HG03558 (cell line): ENCODE data around the gene SH3PXD2A.

ENCODE experiments used
- ATAC-seq: cut with Tn5 transposase; IDR thresholded peaks from one replicate; pipeline ENCODE4 v1.9.1; 2021; ENCODE audit warnings: moderate number of reproducible peaks; ENCODE audit not compliant: unreplicated experiment; ENCODE audit errors: extremely low read depth

SH3PXD2A gene

GRCh38 chr10:103581499-103581898, 273.9 kb downstream of the SH3PXD2A start:
- no peak for ATAC-seq

GRCh38 chr10:103580430-103580829, 274.9 kb downstream of the SH3PXD2A start:
- no peak for ATAC-seq

GRCh38 chr10:103580011-103580410, 275.4 kb downstream of the SH3PXD2A start:
- no peak for ATAC-seq

DNA sequence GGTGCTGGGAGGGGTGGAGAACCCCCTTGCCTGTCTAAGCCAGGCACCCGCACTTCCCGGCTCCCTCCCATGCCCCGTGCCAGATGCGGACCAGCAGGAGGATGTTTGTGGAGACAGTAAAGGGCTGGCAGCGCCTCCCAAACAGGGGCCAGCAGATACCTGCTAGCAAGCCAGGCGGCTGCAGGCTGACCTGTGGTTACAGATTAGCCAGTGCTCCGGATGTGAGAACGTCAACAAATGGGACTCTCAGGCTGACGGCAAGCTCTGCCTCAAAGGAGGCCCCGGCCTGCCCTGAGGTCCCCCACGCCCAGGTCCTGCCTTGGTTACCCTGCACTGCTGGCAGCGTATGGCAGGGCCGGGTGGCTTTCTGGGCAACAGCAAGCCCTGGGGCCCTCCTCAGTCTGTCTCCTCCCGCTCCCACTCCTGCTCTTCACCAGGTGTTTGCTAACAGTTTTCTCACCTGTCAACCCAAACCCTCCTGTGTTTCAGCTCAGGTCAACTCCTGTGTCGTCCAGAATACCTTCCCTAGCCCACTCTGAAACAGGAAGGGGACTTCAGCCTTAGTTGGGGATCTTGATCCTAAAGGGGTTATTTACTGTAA, 276.5 kb downstream of the SH3PXD2A start:
- ATAC-seq, result no peak

DNA sequence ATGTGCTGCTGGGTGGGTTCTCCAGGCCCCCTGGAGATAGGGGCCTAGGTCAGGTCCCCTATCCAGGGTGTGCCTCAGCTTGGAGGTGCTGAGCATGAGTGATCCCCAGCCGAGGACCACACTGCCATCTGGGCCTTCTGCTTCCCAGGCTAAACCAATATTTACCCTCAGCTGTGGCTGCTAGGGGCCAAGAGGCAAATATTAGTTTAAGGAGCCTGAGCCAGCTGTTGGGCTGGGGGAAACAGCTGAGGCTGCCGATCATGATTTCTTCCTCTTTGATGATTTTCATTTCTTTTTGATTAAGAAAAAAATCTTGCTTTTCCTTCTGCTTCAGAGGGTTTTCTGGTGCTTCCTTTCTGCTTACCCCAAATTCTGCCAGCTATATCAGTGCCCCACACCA, 278.5 kb downstream of the SH3PXD2A start:
- no peak for ATAC-seq

GRCh38 chr10:103576076-103576471, 279.3 kb downstream of the SH3PXD2A start:
- ATAC-seq, result no peak

DNA sequence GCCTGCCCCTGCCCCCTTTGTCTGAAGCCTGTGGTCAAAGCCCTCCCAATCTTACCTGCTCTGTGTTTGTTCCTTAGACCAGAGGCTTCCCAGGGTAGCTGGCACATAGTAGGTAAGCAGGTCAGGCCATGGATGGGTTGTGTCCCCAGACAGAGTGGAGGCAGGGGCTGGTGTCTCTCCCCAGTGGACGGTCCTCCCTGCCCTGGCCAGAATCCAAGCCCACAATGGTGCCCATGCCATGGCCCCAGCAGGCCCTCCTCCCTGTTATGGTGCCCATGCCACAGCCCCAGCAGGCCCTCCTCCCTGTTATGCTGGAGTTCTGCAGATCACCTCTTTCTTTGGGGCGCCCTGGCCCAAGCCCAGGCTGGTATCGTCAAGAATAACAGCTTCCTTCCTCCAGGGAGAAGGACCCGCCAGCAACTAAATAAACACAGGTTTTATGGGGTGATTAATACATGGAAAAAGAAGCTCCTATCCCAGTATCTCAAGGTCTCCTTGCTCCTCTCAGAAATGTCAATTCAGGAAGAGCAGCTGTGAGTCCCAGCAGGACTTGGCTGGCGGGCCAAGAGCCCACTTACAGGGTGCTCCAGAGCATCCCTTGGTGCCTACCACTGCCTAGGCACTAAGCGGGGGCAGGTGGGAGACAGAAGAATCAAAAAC, 279.8 kb downstream of the SH3PXD2A start:
- ATAC-seq, result no peak

DNA sequence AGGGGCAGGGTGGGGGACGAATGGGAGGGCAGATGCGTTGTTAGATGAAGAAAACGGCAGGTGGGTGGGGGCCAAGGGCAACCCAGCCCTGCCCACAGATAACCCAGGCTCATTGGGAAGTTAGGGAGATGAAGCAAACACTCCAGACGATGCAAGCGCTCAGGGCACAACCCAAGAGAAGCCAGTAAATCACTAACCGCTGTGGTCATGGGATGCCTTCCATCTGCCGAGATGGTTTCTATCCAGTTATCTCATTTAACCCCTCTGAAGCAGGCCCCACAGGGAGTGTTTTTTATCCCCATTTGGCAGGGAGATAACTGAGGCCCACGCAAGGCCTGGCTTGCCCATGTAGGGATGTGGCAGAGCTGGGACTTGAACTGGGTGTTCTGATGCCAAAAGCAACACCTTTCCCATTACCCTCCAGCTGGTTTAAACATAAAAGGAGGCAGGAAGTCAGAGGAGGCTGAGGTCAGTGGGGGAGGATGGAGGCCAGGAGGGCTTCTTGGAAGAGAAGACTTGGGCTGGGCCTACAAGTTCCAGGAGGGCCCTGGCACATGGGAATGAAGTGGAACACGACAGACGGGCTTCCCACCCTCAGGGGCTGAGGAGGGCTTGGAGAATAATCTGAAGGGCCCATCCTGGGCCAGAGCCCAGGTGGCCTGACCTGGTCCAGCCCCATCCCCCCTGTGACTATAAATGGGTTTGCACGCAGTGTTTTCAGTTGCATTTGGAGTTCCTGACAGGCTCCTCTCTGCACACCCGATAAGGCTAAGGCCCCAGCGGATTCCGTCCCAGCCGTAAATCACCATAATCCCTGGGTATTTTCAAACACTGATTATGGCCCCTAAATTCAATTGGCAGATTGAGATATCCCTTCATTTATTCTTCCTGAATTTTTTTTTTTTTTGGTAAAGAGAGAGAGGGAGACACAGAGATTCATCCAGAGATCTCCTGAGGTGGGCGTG, 281.0 kb downstream of the SH3PXD2A start:
- ATAC-seq, result no peak

GRCh38 chr10:103573205-103573487, 282.2 kb downstream of the SH3PXD2A start:
- ATAC-seq, result no peak

DNA sequence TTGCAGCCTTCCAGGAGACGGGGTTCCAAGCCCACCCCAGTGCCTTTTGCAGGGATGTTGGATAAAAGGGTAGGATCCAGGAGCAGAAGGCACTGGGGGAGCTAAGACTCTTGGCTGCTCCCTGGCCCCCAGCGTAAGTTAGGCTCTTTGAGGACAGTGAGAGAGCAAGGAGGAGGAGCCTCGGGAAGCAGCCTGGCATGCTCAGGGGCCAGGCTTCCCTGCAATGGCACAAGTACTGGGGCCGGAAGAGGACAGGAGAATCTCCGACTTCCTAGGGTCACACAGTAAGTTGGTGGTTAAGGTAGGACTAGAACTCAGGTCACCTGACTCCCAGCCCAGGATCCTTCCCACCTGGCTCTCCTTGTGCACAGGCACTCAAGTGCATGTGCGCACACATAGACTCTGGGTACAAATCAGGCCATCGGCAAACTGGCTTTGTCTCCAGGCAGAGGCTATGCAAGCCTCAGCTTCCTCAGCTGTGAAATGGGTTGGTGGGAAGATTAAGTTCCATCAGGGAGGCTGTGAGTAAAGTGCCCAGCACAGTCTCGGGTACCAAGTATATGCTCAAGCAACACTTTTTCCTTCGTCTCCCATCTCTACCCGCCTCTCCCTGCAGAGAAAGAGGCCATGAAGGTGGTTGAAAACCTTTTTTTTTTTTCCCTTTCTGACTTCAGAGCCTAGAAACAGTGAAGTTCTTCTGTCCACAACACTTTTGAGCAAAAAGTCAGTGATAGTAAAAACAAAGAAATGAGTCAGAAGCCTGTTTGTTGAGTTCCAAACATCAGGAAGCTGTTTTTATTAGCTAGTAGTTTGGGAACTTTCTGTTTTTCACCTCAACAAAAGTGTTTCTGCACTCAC, 282.8 kb downstream of the SH3PXD2A start:
- ATAC-seq, result no peak

DNA sequence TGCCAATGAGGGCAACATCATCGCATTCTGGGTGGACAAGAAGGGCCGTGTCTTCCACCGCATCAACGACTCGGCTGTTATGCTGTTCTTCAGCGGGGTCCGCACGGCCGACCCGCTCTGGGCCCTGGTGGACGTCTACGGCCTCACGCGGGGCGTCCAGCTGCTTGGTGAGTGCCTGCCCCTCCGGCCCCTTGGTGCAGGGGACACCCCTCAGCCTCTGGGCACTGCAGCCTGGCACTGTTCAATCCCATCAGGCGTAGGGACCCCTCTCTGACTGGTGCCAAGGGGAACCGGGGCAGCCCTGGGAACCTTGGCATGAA, 283.8 kb downstream of the SH3PXD2A start:
- no peak for ATAC-seq

GRCh38 chr10:103570844-103571655, 284.3 kb downstream of the SH3PXD2A start:
- ATAC-seq, result no peak

- no peak for ATAC-seq
Measured at GRCh38 chr10:103569896-103570295, 285.5 kb downstream of the SH3PXD2A start.

GRCh38 chr10:103568505-103568904, 286.9 kb downstream of the SH3PXD2A start:
- no peak for ATAC-seq

- no peak for ATAC-seq
Measured at GRCh38 chr10:103566536-103566935, 288.8 kb downstream of the SH3PXD2A start.

DNA sequence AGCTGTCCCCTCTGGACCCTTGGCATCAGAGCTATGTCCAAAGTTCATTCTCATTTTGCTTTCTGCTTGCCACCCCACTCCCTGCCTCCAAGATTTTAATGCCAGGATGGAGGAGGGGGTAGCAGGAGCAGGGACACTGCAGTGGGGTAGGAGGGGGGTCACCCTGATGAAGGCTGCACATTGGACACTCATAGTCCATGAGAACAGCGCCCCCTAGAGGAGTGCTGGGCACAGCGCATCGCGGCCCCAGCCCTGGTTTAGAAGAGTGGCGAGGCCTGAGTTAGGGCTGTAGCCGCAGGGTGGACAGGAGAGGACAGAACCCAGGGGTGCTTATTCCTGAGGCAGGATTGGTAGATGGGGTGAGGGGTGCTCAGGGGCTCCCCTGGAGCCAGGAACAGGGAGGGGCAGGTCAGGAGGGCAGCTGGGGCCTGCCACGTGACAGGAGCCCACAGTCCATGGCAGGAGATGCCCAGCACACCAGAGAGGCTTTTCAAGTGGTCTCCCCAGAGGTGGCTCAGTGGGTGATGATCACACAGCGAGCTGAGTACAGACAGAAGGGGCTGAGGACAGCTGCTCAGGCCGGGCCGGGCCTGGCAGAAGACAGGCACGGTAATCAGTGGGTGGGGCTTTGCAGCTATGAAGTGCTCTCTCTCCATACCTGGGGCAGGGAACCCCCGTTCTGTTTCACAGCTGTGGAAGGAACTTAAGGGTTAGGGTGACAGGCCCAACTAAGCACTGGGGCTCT, 290.4 kb downstream of the SH3PXD2A start:
- ATAC-seq, result no peak

- ATAC-seq, result no peak
Measured at GRCh38 chr10:103564116-103564501, 291.3 kb downstream of the SH3PXD2A start.

DNA sequence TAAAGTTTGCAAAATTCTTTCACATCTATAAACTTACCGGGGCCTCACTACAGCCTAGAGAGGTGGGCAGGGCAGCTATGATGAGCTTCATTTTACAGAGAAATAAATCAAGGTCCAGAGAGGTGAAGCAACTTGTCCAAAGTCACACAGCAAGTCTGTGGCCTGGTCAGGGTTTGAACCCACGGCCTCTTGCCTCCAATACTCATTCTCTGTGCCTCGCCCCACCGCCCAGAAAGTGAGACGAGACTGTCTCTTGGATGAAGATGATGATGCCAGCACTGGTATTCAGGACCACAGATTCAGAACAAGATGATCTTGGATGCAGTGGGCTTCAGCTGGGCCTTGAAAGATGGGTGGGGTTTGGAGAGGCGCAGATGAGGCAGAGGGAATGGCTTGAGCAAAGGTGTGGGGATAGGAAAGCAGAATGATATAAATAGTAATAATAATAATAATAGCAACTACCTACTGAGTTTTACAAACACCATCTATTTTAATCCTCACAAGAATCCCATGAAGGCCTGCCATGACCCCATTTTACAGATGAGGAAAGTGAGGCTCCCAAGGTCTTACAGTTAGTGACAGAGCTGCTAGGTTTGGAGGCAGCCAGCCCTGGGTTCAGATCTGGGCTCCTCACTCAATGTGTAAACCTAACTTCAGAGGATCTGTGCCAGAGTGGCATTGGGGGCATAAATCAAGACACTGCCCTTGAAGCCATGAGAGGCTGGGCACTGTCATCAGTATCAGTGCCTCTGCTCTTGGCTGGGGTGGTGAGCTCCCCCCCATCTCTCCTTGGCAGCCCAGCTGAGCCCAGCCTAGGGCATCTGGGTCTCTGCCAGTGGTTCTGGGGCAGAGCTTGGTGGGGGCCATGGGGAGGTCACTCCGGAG, 291.9 kb downstream of the SH3PXD2A start:
- no peak for ATAC-seq
